HCT116 (cell line): ENCODE data around the gene NAALADL2. TPM values are rescaled to one million over a fixed set of nuclear protein-coding genes. Genes with fewer than 3 reads are reported as not detected.

Experiments
- ATAC-seq: fragments of 200-7000 bp; cut with Tn5 transposase; 2 replicates; pipeline ENCODE4 v1.9.1; 2020; ENCODE audit warnings: mild to moderate bottlenecking, moderate library complexity
- BruUV-seq: library from RNA; stranded (reverse); fragments of 400-500 nt; replicated peaks from 2 replicates; lab custom pipeline; 2021; lab: Mats Ljungman, UMichigan
- CTCF ChIA-PET: fragments of 300-600 bp; sonication (Branson Sonifier 250); formaldehyde crosslinking; loops from one replicate; lab custom pipeline; 2021; ENCODE audit warnings: antibody characterized with exemption; lab: Charles Lee
- POLR2A ChIA-PET: fragments of 300-600, 350-600 bp; sonication (Branson Sonifier 250); formaldehyde crosslinking; loops from one replicate; lab custom pipeline; 2021; ENCODE audit warnings: antibody characterized with exemption; lab: Charles Lee
- RAD21 ChIA-PET, 2 experiments: fragments of 300-600 bp; sonication (Branson Sonifier 250); formaldehyde crosslinking; loops; one replicate each; lab custom pipeline; 2023; ENCODE audit warnings: low total read pairs in 2 of 2; ENCODE audit not compliant: uncharacterized antibody in 2 of 2, unreplicated experiment in 2 of 2, low non-redundant PET in 1 of 2; lab: Charles Lee
- DNase-seq: peaks from one replicate; pipeline ENCODE4 v3.0.0-alpha.2; 2010; ENCODE audit warnings: low read depth, low spot score
- H2AFZ ChIP-seq: fragments of 200-600 bp; shearing (Covaris generic), sonication (generic); 2 replicates; pipeline ENCODE4 v1.6.1; 2017; ENCODE audit warnings: low read depth, mixed run types, mixed read lengths, antibody characterized with exemption, low read length; ENCODE audit not compliant: poor library complexity, severe bottlenecking
- H3K27ac ChIP-seq: 2 replicates; pipeline ENCODE4 v1.5.1; 2012; ENCODE audit warnings: low read depth, low read length
- H3K27me3 ChIP-seq: fragments of 200-600 bp; sonication (generic); 2 replicates; pipeline ENCODE4 v1.6.1; 2016; ENCODE audit warnings: mixed run types, low read length, mixed read lengths; ENCODE audit not compliant: insufficient read depth
- H3K36me3 ChIP-seq, 2 experiments: fragments of 200-500 bp in 1 of 2; fragments of 200-600 bp in 1 of 2; sonication (Bioruptor generic) in 1 of 2; sonication (generic) in 1 of 2; 2 replicates each; pipeline versions ENCODE4 v1.5.1 to v1.6.1; 2014 to 2016; ENCODE audit warnings: low read length in 2 of 2, inconsistent platforms in 1 of 2, mixed read lengths in 1 of 2, mixed run types in 1 of 2; ENCODE audit not compliant: insufficient read depth in 2 of 2, control insufficient read depth in 1 of 2
- H3K4me1 ChIP-seq, 2 experiments: fragments of 200-600 bp in 1 of 2; sonication (generic) in 1 of 2; 2 replicates each; pipeline versions ENCODE4 v1.5.1 to v1.6.1; 2012 to 2017; ENCODE audit warnings: low read length in 2 of 2, inconsistent platforms in 1 of 2, mild to moderate bottlenecking in 1 of 2, mixed read lengths in 1 of 2, mixed run types in 1 of 2, moderate library complexity in 1 of 2; ENCODE audit not compliant: insufficient read depth in 2 of 2, control insufficient read depth in 1 of 2
- H3K4me2 ChIP-seq: fragments of 200-600 bp; sonication (generic); 2 replicates; pipeline ENCODE4 v1.6.1; 2017; ENCODE audit warnings: mixed run types, low read length, mixed read lengths
- H3K4me3 ChIP-seq, 2 experiments: fragments of 200-600 bp in 1 of 2; sonication (generic) in 1 of 2; replicated peaks in 1 of 2; 2 replicates each; pipeline ENCODE4 v1.5.1; 2011 to 2016; ENCODE audit warnings: low read length in 2 of 2, control low read depth in 1 of 2, low read depth in 1 of 2, mild to moderate bottlenecking in 1 of 2, mixed read lengths in 1 of 2, mixed run types in 1 of 2
- H3K79me2 ChIP-seq: fragments of 200-600 bp; sonication (generic); 2 replicates; pipeline ENCODE4 v1.6.1; 2017; ENCODE audit warnings: mild to moderate bottlenecking, mixed run types, low read length, moderate library complexity, mixed read lengths; ENCODE audit not compliant: insufficient read depth
- H3K9ac ChIP-seq: fragments of 200-600 bp; sonication (generic); 2 replicates; pipeline ENCODE4 v1.6.1; 2016; ENCODE audit warnings: low read length, mixed read lengths
- H3K9me2 ChIP-seq: fragments of 200-600 bp; sonication (generic), shearing (Covaris generic); 2 replicates; pipeline ENCODE4 v1.6.1; 2017; ENCODE audit warnings: mixed run types, mild to moderate bottlenecking, moderate library complexity; ENCODE audit not compliant: insufficient read depth
- H3K9me3 ChIP-seq, 2 experiments: fragments of 200-500 bp in 1 of 2; fragments of 200-600 bp in 1 of 2; sonication (Bioruptor generic) in 1 of 2; sonication (generic) in 1 of 2; 2 replicates each; pipeline ENCODE4 v1.6.1; 2014 to 2017; ENCODE audit warnings: low read length in 2 of 2, mixed read lengths in 2 of 2, inconsistent platforms in 1 of 2, low read depth in 1 of 2, mild to moderate bottlenecking in 1 of 2, mixed run types in 1 of 2, moderate library complexity in 1 of 2; ENCODE audit not compliant: control insufficient read depth in 1 of 2, insufficient read depth in 1 of 2
- H4K20me1 ChIP-seq: fragments of 200-600 bp; sonication (generic), shearing (Covaris generic); 2 replicates; pipeline ENCODE4 v1.6.1; 2017; ENCODE audit warnings: mixed run types, mild to moderate bottlenecking, moderate library complexity; ENCODE audit not compliant: insufficient read depth
- ATF3 ChIP-seq: IDR thresholded peaks from 2 replicates; pipeline ENCODE4 v1.6.1; 2012
- EGR1 ChIP-seq: IDR thresholded peaks from 2 replicates; pipeline ENCODE4 v1.6.1; 2012; ENCODE audit warnings: low read depth
- ELF1 ChIP-seq: IDR thresholded peaks from 2 replicates; pipeline ENCODE4 v1.6.1; 2012; ENCODE audit warnings: low read depth, borderline replicate concordance
- EZH2 ChIP-seq: fragments of 200-600 bp; sonication (generic); IDR thresholded peaks from 2 replicates; pipeline ENCODE4 v1.6.1; 2017; ENCODE audit warnings: antibody characterized with exemption, mixed run types
- EZH2phosphoT487 ChIP-seq: fragments of 200-600 bp; IDR thresholded peaks from 2 replicates; pipeline ENCODE4 v1.6.1; 2018; ENCODE audit warnings: antibody characterized with exemption, borderline replicate concordance
- REST ChIP-seq: IDR thresholded peaks from 2 replicates; pipeline ENCODE4 v1.6.1; 2012; ENCODE audit warnings: low read depth
- SIN3A ChIP-seq: IDR thresholded peaks from 2 replicates; pipeline ENCODE4 v1.6.1; 2012; ENCODE audit warnings: low read depth
- SP1 ChIP-seq: IDR thresholded peaks from 2 replicates; pipeline ENCODE4 v1.6.1; 2012; ENCODE audit warnings: low read depth
- SRF ChIP-seq: IDR thresholded peaks from 2 replicates; pipeline ENCODE4 v1.6.1; 2012; ENCODE audit warnings: low read depth
- YY1 ChIP-seq: IDR thresholded peaks from 2 replicates; pipeline ENCODE4 v1.6.1; 2011; ENCODE audit warnings: low read length, low read depth, moderate library complexity, mild to moderate bottlenecking; ENCODE audit not compliant: insufficient replicate concordance; ENCODE audit errors: extremely low read depth
- ZBTB33 ChIP-seq: IDR thresholded peaks from 2 replicates; pipeline ENCODE4 v1.6.1; 2011; ENCODE audit warnings: mild to moderate bottlenecking, low read length, moderate library complexity; ENCODE audit not compliant: insufficient replicate concordance; ENCODE audit errors: extremely low read depth
- ZFX ChIP-seq: fragments of 450-650 bp; IDR thresholded peaks from 2 replicates; pipeline ENCODE4 v1.6.1; 2017
- intact Hi-C: fragments of 100-400 bp; cut with micrococcal nuclease; formaldehyde crosslinking; loops from 2 replicates; pipeline ENCODE4 v1.10.0; 2022
- total RNA-seq: library from RNA; stranded (reverse); gene quantifications from one replicate; pipeline ENCODE4 v1.2.1, GENCODE V29; 2021; ENCODE audit not compliant: unreplicated experiment

The NAALADL2 gene
- total RNA-seq, 1 experiment from 2014 or later = 2.9 TPM

GRCh38 chr3:175777495-175777894 is 918.4 kb downstream of the NAALADL2 start (continued):
- TF ChIP-seq REST (no peak), YY1 (no peak), ZFX (no peak), EGR1 (no peak), ELF1 (no peak), EZH2phosphoT487 (no peak)

- no peaks in the 10 kb centered on the region for H3K9me2 ChIP-seq
- no peak overlapping the region for H3K4me2 ChIP-seq
- ChIA-PET CTCF (no interaction called here), POLR2A (no interaction called here), RAD21 (no interaction called here)
- H3K27ac ChIP-seq = no peak overlapping the region
- DNase-seq = no peak
- no peak overlapping the region for H3K4me3 ChIP-seq
- H3K9ac ChIP-seq = no peak overlapping the region
- intact Hi-C loops = no loop called here
- no peaks in the 10 kb centered on the region for H4K20me1 ChIP-seq
- no TSS peak for BruUV-seq
- no peak overlapping the region for H2AFZ ChIP-seq
- no peaks in the 10 kb centered on the region for H3K27me3 ChIP-seq
- no peaks in the 10 kb centered on the region for H3K9me3 ChIP-seq
- H3K36me3 ChIP-seq = no peaks in the 10 kb centered on the region
- no peaks in the 10 kb centered on the region for H3K79me2 ChIP-seq
- no peak for ATAC-seq
- H3K4me1 ChIP-seq = no peaks in the 10 kb centered on the region
- no peak for TF ChIP-seq SIN3A
- no peak for TF ChIP-seq ATF3
- TF ChIP-seq ELF1 = no peak
- TF ChIP-seq SRF = no peak
- TF ChIP-seq ZBTB33 = no peak
- TF ChIP-seq ZFX = no peak
- no peak for TF ChIP-seq EZH2
- no peak for TF ChIP-seq SP1
- TF ChIP-seq, all 23 proteins: peak for 0
Measured at GRCh38 chr3:175777965-175778364, 918.8 kb downstream of the NAALADL2 start.
